Stimulated activated CD4-positive, alpha-beta T cell treated with anti-CD3 and anti-CD28 coated beads, Interleukin-4, amount 100 ng/mL, for 48 hours (primary cell): ENCODE data around the gene BAIAP2L2.
"Not testable (repeated sequence)": the region's sequence is repeated elsewhere in the genome, so short reads cannot be mapped to it uniquely, and the experiment has no call there.

Source experiments
- DNase-seq, 2 donors: peaks; one replicate each; pipeline ENCODE4 v3.0.0-alpha.2; 2020; ENCODE audit warnings: low read depth in 2 of 2

The BAIAP2L2 gene

DNA sequence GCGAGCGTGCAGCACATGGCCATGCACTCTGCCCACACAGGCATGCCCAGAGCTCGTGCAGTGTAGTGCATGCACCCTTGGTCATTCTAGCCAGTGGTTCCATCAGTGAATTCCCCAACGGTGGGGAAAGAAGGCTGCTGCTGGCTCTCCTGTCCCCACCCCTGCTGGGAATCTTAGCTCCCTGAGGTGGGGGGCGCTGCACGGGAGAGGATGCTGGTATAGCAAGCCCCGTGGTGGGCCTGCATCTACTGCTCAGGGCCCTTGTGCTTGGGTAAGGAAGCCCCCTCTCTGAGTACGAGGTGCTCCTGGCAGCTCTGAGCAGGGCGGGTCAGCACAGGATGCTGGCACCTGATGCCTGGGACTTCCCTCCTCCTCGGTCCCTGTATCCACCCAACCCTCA, 18.5 kb upstream of the BAIAP2L2 start:
- DNase-seq = no peak

DNA sequence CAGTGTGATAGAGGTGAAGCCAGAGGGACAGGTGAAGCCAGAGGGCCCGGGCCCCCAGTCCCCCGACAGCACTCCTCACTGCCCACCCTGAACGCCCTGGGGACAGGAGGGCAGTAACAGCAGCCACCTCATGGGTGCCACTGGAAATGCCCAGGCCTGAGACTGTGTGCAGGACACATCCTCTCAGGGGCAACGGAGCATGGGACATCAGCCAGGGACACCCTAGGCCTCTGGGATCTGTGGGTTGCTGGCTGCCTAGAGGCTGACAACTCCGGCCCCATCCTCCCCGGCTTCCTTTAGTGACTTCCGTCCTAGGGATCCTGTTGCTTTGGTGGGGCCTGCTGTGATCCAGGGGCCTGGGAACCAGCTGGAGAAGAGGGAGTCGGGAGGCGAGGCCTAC, 17.4 kb upstream of the BAIAP2L2 start:
- DNase-seq = no peak

DNA sequence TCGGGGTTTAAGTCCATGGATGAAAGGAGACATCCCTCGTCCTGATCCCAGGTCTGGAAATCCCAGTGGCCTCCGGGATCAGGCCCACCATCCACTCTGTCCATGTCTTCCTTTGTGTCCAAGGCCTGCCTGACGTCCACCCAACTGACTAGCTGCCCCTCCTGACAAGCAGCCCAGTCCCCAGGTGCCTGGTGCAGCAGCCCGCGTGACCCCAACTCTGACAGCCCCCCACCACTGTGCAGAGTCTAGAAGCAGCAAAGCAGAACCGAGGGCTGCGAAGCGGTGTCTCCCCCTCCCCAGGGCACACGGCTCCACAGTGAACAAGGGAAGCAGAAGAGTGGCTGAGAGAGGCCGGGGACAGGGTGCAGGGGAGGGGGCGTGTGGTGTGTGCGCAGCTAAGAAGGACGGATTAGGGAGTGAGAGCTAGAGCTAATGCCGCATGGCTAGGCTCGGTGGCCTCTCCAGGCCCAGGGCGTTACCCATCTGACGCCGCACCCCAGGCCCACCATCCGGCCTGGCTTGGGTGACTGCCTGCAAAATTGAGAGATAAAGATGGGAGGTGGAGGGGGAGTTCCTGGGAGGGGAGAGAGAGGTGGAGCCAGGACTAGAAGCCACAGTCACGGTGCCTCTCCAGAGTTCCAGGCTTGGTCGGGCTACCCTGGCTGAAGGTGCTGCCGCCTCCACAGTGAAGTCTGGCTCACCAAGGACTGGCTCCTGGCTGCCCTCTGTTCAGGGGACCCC, 16.6 kb upstream of the BAIAP2L2 start:
- no peak for DNase-seq

DNA sequence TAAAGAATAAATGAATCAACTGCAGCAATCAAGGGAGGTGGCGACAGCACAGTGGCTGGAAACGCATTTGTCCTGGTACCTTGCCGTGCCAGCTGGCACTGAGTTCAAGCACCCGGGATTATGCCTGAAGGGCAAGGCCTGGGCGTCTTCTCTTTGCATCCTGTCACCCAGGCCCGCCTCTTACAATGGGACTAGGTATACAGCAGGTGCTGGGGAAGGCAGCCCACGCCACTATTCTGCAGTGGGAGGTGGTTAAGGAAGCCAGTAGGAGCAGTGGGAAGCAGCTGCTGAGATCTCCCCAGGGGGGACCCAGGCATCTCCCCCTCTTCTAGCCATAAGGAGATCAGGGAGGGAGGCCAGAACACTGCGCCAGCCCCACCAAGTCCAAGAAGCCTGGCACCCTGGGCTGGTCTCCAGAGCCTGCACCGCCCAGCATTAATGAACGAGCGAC, 15.3 kb upstream of the BAIAP2L2 start:
- no peak for DNase-seq

DNA sequence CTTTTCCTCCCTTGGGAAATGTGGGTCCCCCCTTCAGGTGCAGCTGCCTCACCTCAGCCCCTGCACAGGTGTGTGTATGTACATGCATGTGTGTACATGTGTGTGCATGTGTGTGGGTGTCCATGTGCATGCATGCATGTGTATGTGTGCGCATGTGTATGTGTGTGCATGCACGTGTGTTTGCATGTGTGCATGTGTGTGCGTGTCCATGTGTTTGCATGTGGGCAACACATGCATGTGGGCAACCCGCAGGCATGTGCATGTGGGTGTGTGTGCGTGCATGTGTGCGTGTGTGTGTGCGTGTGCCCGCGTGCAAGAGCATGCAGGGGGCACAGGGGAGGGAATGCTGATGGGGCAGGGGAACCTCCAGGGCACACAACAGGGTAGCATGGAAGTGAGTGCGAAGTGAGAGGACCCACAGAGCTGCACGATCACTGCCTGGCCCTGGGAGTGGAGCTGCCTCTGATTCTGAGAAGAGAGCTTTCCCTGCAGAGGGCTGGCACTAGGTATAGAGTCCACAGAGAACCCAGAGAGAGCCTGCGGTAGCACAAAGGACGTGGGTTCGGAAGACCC, 14.6 kb upstream of the BAIAP2L2 start:
- DNase-seq = no peak

DNA sequence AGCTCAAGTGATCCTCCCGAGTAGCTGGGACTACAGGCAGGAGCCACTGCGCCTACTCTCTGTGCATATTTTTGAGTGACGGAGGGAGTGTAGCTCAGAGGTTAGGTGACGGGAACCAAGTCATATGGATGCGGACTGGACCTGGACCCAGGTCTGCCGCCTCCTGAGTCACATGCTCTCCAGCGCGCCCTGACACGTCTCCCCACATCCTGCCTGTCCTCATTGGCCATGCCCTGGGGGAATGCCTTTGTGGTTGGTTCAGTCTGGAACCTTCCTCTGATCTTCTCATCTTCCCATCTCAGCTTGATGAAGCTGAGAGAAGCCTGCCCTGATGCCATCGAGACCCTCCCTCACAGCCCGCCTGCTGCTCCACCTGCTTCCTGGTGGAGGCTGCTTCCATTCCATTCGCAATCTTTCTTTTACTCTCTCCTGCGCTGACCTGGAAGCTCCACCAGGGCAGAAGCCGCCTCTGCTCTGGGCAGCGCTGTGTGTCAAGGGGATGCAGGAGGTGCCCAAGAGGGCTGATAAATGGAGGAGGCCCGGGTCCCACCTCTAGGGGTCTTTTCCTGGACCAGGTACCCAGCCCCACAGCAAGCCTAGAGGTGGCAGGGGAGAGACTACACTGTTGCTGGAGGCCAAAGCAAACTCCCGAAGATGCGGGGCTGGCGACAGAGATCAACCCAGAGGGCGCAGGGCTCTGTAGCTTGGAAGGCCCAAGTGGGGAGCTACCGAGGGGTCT, 13.9 kb upstream of the BAIAP2L2 start:
- no peak for DNase-seq

DNA sequence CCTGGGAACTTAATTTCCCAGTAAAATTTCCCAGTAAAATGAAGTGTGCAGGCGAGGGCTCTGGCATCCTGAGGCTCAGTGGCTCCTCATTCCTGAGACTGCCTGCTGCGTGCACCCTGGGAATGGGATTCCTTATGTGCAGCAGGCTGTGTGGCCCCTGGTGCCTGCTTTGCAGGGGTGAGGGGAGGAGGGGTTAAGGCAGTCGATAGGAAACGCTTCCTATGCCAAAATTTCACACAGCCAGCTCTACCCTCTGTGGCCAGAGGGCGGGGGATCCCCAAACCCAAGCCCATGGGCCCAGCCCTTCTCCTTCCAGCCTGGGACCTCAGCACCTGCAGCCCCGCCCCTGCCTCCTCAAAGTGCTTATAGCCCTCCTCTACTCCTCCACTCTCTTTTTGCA, 12.1 kb upstream of the BAIAP2L2 start:
- DNase-seq = no peak

DNA sequence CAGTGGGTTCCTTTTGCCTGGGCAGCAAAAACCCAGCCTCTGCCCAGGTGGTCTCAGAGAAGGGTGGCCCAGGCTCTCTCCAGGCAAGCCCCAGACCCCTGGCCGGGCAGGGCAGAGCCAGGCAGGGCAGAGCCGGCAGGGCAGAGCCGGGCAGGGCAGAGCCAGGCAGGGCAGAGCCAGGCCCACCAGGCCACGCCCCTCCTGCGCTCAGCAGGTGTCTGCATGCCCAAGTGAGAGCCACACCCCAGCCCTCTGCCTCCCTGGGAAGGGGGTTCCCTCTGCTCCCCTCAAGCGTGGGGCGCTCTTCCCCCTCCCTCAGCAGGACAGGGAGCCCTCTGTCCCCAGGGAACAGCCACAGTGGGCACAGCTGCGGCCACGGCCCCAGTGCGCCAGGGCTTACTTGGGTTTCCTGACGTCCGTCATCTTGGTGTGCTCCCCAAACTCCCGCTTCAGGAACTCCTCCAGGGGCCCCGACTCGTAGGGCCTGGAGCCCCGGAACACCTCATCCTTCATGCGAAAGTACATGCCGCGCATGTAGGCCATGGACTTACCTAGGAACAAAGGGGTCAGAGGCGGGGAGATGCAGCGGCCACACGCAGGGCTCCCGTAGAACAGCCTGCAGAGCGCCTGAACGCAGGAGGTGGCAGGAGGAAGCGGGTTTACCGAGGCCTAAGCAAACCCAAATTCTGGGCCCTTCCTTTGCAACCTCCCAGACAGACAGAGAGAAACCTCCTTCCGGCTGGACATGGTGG, 10.1 kb upstream of the BAIAP2L2 start:
- DNase-seq = no peak

DNA sequence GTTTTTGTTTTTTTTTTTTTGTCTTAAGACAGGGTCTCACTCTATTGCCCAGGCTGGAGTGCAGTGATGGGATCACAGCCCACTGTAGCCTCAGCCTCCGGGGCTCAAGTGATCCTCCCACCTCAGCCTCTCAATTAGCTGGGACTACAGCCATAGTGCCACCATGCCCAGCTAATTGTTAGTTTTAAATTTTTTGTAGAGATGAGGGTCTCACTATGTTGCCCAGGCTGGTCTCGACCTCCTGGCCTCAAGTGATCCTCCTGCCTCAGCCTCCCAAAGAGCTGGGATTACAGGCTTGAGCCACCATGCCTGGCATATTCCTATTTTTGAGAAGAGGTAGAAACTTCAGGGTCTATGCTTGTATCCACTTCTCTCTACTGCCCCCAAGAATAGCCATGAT, 8.3 kb upstream of the BAIAP2L2 start:
- not testable (repeated sequence) for DNase-seq

DNA sequence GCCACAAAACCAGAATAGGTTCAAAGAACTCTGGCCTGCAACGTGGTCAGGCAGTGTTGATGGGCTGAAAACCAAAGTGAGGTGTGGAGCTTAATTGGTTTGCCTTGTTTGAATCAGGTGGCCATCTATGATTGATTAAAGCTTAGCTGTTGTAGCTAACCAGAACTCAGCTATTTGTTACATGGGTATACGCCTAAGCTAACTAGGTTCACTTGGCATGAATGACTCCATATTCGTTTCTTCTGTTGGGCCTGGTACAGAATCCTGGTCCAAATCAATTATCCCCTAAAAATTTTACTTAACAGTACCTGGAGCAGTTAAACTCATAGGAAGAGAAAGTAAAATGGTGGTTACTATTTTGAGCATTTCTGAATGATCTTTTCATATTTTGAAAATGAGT, 7.7 kb upstream of the BAIAP2L2 start:
- DNase-seq = no peak

DNA sequence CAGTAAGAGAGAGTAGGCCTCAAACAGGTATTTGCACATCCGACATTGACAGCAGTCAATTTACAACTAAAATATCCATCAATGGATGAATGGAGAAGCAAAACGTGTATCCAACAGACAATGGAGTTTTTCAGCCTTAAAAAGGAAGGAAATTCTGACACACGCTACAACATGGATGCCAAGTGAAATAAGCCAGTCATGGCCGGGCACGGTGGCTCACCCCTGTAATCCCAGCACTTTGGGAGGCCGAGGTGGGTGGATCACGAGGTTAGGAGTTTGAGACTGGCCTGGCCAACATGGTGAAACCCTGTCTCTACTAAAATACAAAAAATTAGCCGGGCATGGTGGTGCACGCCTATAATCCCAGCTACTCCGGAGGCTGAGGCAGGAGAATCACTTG, 7.1 kb upstream of the BAIAP2L2 start:
- not testable (repeated sequence) for DNase-seq

DNA sequence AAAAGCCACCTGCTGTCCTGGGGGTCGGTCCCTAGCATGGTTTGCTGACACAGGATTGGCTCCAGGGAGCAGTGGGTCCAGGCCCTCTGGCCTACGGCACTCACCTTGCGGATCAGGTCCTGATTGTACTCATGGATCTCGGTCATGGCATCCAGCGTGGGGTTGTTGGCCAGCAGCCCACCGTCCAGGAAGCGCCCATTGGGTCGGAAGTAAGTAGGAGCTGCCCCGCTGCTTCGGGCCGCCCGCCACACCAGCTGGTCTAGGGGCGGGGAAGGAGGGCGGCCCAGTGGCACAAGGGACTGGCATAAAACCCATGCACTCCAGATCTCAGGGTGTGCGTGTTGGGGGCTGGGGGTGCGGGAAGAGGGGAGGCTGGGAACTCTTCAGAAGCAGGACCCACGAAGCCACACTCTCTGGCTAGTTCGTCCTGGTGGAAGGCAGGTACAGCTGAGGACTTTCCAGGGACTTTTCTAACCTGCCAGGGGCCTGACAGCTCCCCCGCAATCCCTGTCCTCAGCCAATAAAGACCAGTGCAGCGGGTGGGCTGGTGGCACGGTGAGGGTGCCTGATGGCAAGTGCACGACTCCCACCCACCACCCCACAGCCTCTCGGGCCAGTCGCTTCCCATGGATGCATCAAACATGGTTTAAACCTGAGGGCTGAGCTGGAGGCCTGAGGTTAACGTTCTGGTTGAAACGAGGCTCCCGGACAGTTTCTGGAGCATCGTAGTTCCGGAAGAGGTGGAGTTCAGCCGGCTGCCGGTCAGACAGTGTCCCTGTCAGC, 5.1 kb upstream of the BAIAP2L2 start:
- DNase-seq = no peak

DNA sequence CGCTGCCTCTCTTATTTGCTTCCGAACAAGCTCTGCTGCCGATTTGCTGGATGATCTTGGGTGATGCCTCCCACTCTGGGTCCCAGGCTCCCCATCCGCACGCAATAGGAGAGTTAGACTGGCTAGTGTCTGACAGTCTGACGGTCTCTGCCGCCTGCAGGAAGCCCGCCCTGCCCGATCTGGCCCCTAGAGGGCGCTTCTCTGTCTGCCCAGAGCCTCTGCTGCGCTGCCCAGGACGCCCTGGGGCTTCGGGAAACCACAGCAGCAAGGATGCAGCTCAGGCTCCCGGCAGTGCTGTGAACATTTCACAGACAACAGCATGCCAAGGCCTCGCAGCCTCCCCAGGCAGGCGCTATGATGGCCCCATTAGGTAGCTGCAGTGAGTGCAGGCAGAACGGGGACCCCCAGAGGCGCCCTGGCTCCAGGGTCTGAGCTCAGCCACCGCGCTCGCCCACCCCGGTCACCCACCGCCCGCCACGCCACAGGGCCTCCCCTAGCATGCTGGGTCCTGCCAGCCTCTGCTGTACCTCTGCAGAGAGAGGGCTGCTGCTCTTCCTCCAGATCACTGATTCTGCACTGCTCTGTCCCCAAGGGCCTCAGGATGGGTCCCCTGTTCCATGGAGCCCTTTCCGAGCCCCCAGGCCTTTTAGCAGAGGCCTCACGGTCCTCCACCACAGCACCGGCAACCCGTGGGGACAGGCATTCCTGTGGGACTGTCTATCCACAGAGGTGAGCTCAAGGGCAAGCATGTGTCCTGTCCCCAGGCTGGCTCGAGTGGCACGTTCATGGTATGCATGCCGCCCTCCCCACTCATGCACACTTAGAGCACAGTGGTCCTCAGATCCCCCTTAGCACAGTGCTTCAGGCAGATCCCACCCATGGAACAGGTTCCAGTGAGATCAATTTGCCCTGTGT, 4.3 kb upstream of the BAIAP2L2 start:
- peak; percentile 74 to 81 for DNase-seq

DNA sequence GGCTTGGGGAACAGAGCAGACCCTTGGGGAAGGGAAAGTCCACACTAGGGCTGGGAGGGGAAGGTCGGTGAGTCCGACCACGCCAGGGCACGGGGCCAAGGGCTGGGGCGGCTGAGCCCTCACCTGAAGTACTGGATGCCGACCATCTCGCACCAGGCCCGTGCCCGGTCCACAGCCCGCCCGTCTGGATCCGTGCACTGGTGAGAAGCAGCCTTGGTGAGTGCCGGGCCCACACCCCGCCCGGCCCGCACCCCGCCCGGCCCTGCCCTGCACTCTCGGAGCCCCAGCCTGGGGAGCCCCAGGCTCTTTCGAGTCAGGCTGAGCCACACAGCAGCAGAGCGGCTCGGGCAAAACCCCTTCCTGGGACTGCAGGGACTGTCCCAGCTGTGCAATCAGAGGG, 1.9 kb upstream of the BAIAP2L2 start:
- DNase-seq = no peak

DNA sequence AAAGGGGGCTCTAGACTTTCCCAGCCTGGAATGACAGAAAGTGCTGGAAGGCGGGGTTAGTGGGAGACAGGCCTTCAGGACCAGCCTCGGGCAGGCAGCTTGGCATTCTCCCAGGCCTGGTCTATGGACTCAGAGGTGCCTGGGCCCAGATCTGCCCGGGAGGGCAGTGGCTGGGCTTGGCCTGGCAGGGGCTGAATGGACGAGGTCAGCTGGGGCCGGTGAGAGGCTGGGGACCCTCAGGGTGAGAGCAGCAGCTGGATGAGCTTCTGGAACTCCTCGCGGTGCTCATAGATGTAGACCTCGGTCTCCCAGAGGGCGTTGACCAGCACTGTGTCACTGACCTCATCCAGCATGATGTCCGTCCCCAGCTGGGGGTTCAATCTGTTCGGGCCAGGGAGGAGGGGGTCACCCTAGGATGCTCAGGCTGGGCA, 1.5 kb upstream of the BAIAP2L2 start:
- no peak for DNase-seq

DNA sequence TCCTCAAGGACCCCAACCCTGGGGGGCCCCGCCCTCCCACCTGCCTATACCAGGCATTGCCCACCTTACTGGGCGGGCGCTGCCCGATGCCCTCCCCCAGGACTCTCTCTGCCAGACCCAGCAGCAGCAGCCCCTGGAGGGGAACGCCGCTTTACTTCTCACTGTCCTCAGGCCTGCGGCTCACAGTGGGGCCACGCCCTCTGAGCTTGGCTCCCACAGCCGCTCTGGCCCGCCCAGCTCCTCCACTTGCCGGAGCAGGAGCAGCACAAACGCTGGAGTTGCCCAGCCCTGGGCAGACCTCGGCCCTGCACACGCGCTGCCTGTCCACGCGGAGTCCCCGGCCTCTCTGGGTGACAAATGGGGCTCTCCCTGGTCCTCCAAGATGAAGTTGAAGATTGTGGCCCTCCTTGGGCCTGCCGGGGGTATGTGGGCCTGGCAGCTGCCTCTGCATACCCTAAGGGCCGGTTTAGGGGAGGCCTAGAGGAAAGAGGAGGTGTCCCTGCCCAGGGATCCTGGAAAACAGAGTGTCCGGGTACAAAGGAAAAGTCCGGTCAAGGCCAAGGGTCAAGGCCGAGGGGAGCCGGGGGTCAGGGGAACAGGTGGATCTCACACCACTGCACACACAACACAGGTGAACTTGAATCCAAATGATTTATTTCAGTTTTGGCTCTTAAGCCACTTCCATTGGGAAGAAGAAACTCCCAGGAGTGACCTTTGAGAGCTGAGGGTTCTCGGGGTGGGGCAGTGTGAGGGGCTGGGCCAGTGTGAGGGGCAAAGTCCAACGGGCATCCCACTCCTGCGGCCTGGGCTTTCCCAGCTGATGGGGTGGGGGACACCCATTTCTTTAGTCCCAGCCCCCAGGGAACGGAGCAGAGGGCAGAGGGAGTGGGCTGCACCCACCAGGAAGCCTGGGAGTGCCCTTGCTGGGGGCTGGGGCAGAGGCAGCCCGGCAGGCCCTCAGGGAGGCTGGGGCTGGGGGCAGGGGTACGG, 674 bp upstream of the BAIAP2L2 start:
- DNase-seq = no peak

DNA sequence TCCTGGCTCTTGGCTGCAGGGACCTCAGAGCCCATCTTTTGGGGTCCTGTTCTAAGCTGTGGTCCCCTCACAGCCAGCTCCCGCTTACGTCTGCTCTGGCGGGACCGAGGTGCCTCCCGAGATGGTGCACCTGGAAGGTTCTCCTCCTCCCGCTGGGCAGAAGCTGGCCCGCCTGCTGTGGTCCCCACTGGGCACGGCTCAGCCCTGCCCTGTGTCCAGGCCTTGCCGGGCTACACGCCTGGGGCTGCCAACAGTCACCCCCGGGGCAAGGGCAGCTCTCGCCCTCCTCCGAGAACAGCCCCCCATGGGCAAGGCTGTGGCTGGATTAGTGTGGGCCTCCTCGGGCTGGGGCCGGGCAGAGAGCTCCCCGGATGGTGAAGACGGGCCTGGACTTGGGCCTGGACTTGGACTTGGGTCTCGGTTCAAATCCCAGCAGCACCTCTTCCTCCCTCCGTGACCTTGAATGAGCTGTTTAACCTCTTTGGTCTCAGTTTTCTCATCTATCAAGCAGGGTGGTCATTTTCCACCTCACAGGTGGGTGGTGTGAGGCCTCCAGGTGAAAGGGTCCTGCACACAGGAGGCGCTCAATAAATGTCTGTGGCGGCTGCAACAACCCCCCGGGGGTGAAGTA, 998 bp downstream of the BAIAP2L2 start:
- DNase-seq = no peak

DNA sequence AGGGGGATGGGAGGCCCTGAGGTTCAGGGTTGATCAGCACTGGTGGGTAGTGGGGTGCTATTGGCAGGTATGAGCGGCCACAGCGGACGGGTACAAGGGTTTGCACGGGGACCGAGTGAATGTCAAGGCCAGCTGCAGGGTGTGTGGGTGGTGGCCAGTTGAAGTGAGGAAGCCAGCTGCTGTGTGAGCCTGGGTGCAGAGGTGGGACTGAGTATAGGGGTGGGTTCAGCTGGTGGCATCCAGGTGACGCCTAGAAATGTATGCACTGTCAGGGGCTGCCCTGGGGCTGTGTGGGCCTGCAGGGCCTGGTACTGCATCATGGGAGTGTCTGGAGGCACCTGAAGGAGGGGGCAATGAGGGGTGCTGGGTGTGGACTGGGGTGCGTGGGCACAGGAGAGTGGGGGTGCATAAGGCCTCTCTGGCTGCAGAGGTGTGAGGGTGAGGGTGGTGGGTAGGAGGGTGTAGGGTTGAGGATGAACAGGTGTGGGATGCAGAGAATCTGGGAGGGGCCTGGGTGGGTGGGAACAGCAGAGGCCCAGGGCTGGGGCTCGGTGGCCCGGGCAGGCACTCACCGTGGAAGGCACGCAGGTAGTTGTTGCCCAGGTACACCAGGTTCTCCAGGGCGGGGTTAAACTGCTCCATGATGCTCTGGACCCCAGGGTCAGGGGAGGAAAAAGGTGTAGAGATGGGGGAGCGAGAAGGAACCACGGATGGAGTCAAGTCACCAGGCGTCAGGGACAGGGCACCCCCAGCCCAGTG, 1.7 kb downstream of the BAIAP2L2 start:
- no peak for DNase-seq
